ENCODE results near the gene UCN.
"Not testable (repeated sequence)": the region's sequence is repeated elsewhere in the genome, so short reads cannot be mapped to it uniquely, and the experiment has no call there.

The UCN gene, protein sequence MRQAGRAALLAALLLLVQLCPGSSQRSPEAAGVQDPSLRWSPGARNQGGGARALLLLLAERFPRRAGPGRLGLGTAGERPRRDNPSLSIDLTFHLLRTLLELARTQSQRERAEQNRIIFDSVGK

DNA sequence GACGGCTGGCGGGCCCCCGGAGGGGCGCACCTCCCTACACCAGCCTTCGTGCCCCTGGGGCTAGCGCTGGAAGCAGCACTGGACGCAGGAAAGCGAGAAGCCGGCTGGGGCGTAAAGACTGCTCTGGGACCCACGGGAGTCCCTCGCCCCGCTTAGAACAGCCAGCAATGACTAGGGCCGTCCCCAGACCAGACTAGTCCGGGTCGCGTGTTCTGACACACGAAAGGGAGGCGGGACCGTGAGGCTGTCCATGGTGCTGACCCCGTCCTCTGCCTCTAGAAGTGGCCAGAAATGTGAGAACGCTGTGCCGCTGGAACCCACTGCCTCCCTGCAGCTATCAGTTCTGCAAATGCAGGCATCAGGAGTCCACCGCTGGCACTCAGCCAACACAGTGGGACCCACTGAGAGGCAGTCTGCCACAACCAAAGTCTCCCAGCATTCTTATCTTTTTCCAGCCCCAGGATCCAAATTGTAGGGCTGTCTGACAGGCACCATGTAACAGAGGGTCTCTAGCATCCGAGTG, at the start of gene UCN:
Gene UCN (minus strand): TSS at position 87 of the 523 bp plus-strand sequence. CDS start 550 bp downstream, outside the sequence.
- no peak within 1 kb of the TSS for H3K27ac Mint-ChIP-seq
- H3K36me3 Mint-ChIP-seq (ENCODE audit: low read depth) = peaks cover 25% of the 10 kb centered on the region
- TF ChIP-seq, protein P1, sequence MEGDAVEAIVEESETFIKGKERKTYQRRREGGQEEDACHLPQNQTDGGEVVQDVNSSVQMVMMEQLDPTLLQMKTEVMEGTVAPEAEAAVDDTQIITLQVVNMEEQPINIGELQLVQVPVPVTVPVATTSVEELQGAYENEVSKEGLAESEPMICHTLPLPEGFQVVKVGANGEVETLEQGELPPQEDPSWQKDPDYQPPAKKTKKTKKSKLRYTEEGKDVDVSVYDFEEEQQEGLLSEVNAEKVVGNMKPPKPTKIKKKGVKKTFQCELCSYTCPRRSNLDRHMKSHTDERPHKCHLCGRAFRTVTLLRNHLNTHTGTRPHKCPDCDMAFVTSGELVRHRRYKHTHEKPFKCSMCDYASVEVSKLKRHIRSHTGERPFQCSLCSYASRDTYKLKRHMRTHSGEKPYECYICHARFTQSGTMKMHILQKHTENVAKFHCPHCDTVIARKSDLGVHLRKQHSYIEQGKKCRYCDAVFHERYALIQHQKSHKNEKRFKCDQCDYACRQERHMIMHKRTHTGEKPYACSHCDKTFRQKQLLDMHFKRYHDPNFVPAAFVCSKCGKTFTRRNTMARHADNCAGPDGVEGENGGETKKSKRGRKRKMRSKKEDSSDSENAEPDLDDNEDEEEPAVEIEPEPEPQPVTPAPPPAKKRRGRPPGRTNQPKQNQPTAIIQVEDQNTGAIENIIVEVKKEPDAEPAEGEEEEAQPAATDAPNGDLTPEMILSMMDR (IDR thresholded peaks at IDR 0.05) = no peak
- no peak within 1 kb of the TSS for H3K4me3 Mint-ChIP-seq
- DNase-seq = peak; percentile 83
- H3K4me1 Mint-ChIP-seq = no peaks in the 10 kb centered on the region
- H3K27me3 Mint-ChIP-seq (ENCODE audit: low read depth, poor library complexity) = peaks cover 77% of the 10 kb centered on the region
- H3K9me3 Mint-ChIP-seq = peaks cover 7% of the 10 kb centered on the region

DNA sequence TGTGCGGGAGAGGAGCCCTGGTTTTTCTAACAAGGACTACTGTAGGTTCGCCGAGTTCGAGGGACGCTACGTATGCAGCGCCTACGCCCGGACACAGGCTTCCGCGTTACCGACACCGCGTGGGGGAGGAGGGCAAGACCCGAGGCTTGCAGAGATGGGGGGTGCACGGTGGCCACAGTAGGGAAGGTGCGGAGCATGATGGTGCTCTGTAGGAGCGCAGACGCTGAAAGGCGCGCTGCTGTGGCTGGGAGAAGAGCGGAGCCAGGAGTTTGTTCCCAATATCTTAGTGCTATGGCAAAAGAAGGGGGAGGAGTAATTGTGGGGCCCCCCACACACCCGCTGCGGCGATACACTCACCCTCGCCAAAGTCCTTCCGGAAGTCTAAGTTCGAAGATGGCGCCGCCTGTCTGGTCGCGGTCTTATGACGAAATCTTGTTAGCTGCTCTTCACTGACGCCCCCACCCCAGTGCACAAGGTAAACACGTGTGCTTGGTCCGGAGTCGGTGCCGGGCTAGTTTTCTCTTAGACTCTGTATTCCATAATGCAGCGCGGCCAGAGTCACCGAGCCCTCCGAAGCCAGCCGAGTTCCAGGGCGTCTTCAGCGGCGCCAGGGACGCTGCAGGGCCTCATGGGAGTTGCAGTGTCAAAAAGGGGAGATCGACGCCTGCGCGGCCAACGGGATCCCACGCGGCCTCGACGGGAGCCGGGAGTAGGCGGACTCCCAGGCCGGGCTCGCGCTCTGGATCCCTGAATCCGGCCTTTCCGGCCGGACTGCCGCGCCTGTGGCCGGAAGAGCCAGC, 48.3 kb upstream of the UCN start, which contains the start of gene GTF3C2:
Gene GTF3C2 (minus strand): TSS at position 383 of the 800 bp plus-strand sequence. CDS start 13,210 bp downstream, outside the sequence.
- H3K27me3 Mint-ChIP-seq (ENCODE audit: low read depth, poor library complexity) = peaks cover 5% of the 10 kb centered on the region

DNA sequence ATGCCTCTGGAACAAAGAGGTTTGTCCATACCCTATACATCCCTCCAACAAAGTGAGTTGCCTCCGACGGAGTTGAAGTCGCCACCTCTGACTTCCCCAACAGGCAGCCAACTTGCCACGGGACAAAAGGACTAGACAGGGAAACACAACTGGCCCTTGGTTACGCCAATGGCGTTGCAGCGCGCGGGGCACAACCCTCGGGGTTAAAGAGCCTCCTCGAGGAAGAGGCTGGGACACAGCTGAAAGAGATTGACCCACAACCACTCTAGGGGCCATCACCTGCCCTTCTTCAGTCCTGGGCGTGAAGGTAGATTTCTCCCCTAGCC, 47.8 kb upstream of the UCN start:
- Mint-ChIP-seq H3K9me3 (peaks cover 22% of the 10 kb centered on the region), H3K27ac (peak overlapping the region; percentile 100), H3K4me3 (peak overlapping the region; percentile 96), H3K27me3 (ENCODE audit: low read depth, poor library complexity) (peaks cover 5% of the 10 kb centered on the region), H3K4me1 (peaks cover 59% of the 10 kb centered on the region), H3K36me3 (ENCODE audit: low read depth) (peaks cover 27% of the 10 kb centered on the region)
- DNase-seq = peak; percentile 51
- TF ChIP-seq, protein P1 (IDR thresholded peaks at IDR 0.05) = no peak

More for the DNA sequence above, 48.3 kb upstream of the UCN start, which contains the start of gene GTF3C2:
- Mint-ChIP-seq H3K4me3 (peak within 1 kb of the TSS; percentile 96), H3K4me1 (peaks cover 58% of the 10 kb centered on the region), H3K9me3 (peaks cover 22% of the 10 kb centered on the region), H3K27ac (peak within 1 kb of the TSS; percentile 100), H3K36me3 (ENCODE audit: low read depth) (peaks cover 31% of the 10 kb centered on the region)
- DNase-seq = peak; percentile 90
- TF ChIP-seq, protein P1 (IDR thresholded peaks at IDR 0.05) = no peak

DNA sequence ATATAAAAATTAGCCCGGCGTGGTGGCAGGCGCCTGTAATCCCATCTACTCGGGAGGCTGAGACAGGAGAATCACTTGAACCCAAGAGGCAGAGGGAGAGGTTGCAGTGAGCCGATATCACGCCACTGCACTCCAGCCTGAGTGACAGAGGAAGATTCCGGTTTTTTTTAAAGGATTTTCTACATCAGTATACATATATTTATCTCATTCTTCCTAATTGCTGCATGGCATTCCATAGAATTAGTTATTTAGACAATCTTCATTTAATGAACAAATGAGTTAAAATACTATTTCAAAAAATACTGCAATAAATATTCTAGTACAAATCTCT, 46.3 kb upstream of the UCN start:
- Mint-ChIP-seq H3K4me1 (peaks cover 59% of the 10 kb centered on the region), H3K27me3 (ENCODE audit: low read depth, poor library complexity) (peaks cover 5% of the 10 kb centered on the region), H3K27ac (peak overlapping the region; percentile 81), H3K9me3 (peaks cover 18% of the 10 kb centered on the region), H3K4me3 (peak overlapping the region; percentile 96), H3K36me3 (ENCODE audit: low read depth) (peaks cover 24% of the 10 kb centered on the region)
- TF ChIP-seq, protein P1 (IDR thresholded peaks at IDR 0.05) = no peak
- DNase-seq = no peak

DNA sequence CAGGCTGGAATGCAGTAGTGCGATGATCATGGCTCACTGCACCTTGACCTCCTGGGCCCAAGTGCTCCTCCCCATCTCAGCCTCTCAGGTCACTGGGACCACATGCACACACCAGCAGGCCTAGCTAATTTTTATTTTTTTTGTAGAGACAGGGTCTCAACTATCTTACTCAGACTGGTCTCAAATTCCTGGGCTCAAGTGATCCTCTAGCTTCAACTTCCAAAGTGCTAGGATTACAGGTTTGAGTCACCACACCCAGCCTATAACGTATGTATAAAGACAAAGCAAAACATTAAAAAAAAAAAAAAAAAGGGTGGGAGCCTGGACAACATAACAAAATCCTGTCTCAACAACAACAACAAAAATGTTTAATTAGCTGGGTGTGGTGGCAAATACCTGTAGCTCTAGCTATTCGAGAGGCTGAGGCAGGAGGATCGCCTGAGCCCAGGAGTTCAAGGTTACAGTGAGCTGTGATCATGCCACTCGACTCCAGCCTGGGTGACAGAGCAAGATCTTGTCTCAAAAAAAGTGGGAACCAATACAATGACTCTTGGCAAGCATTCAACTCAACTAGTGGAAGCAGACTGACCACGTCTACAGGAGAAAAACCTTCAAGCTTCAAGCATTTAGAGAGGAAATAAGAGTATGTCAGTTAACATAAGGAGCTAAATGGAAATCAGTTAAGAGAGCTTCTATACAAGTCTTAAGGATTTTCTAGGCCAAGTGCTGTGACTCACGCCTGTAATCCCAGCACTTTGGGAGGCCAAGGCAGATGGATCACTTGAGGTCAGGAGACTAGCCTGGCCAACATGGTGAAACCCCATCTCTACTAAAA, 45.7 kb upstream of the UCN start:
- TF ChIP-seq, protein P1 (IDR thresholded peaks at IDR 0.05) = no peak
- H3K4me1 Mint-ChIP-seq = peaks cover 59% of the 10 kb centered on the region
- H3K27me3 Mint-ChIP-seq (ENCODE audit: low read depth, poor library complexity) = peaks cover 5% of the 10 kb centered on the region
- H3K9me3 Mint-ChIP-seq = peaks cover 18% of the 10 kb centered on the region
- peaks cover 29% of the 10 kb centered on the region for H3K36me3 Mint-ChIP-seq (ENCODE audit: low read depth)
- DNase-seq = no peak
- H3K4me3 Mint-ChIP-seq = peak overlapping the region; percentile 96
- H3K27ac Mint-ChIP-seq = peak overlapping the region; percentile 97

DNA sequence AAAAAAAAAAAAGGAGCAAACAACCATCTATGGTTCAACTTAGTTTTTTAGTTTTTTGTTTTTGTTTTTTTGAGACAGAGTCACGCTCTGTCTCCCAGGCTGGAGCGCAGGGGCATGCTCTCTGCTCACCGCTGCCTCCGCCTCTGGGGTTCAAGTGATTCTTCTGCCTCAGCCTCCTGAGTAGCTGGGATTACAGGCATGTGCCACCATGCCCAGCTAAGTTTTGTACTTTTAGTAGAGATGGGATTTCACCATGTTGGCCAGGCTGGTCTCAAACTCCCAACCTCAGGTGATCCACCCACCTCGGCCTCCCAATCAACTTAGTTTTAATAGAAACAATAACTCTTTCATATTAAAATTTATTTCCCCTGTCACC, 45.1 kb upstream of the UCN start:
- peak overlapping the region; percentile 96 for H3K4me3 Mint-ChIP-seq
- not testable (repeated sequence) for H3K27me3 Mint-ChIP-seq (ENCODE audit: low read depth, poor library complexity); DNase-seq
- H3K4me1 Mint-ChIP-seq = peaks cover 56% of the 10 kb centered on the region
- peak overlapping the region; percentile 97 for H3K27ac Mint-ChIP-seq
- H3K9me3 Mint-ChIP-seq = peaks cover 14% of the 10 kb centered on the region
- H3K36me3 Mint-ChIP-seq (ENCODE audit: low read depth) = peaks cover 24% of the 10 kb centered on the region

Data from nephron progenitor cell (in vitro differentiated cells).